ENCODE data around the gene TEX29.

TEX29 gene

GRCh38 chr13:111360452-111360851 lies 40.0 kb downstream of the TEX29 start:
- no peak for DNase-seq (ENCODE audit: low read depth)
- TF ChIP-seq CTCF (IDR thresholded peaks at IDR 0.05; ENCODE audit: low read depth, low read length) (no peak), POLR2A (IDR thresholded peaks at IDR 0.05; ENCODE audit: extremely low read depth, insufficient read length) (no peak)
- no peak overlapping the region for H3K4me3 ChIP-seq (ENCODE audit: low read depth, low read length)

- no peak for DNase-seq (ENCODE audit: low read depth)
- TF ChIP-seq MYC (IDR thresholded peaks at IDR 0.05; ENCODE audit: low read depth, low read length) (no peak), CTCF (IDR thresholded peaks at IDR 0.05; ENCODE audit: low read depth, low read length) (no peak), MAX (IDR thresholded peaks at IDR 0.05; ENCODE audit: low read depth, low read length) (no peak), POLR2A (IDR thresholded peaks at IDR 0.05; ENCODE audit: extremely low read depth, insufficient read length) (no peak)
- no peak overlapping the region for H3K4me3 ChIP-seq (ENCODE audit: low read depth, low read length)
Measured at GRCh38 chr13:111361046-111361872, 40.8 kb downstream of the TEX29 start.

DNA sequence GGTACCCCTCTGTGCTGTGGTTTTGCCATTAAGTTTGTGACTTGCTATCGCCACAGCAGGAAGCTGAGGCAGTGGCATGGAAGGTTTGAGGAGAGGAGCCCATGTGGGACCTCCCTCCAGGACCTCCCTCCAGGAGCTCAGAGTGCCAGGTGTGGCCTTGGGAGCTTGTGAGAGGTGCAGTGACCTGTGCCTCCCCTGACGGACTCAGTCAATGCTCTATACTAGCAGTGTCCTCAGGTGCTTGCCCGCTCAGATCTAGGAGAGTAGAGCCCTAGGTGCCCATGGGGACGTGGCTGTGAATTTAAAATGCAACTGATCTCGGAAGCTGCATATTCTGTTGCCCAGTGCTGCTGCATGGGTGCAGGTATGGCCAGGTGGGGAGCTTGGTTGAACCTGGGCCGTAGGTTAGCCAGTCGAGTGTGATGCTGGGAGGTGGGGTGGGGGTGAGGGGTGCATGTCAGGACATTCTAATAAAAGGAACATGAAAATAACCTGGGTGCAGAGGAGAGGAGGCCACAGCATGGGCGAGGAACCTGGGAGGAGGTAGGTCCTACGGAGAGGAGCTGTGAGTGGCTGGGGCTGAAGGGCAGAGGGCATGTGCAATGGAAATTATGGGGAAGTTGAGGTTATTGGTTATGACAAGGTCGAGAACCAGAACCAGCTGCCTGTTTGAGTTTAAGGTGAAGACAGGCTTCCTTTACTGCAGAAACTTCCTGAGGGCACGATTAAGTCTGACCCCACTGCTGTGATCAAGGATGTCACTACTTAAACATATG lies 41.6 kb downstream of the TEX29 start:
- TF ChIP-seq CTCF (IDR thresholded peaks at IDR 0.05; ENCODE audit: low read depth, low read length) (no peak), MAX (IDR thresholded peaks at IDR 0.05; ENCODE audit: low read depth, low read length) (no peak), POLR2A (IDR thresholded peaks at IDR 0.05; ENCODE audit: extremely low read depth, insufficient read length) (no peak), MYC (IDR thresholded peaks at IDR 0.05; ENCODE audit: low read depth, low read length) (no peak)
- no peak overlapping the region for H3K4me3 ChIP-seq (ENCODE audit: low read depth, low read length)
- DNase-seq (ENCODE audit: low read depth): peak; percentile 41

DNA sequence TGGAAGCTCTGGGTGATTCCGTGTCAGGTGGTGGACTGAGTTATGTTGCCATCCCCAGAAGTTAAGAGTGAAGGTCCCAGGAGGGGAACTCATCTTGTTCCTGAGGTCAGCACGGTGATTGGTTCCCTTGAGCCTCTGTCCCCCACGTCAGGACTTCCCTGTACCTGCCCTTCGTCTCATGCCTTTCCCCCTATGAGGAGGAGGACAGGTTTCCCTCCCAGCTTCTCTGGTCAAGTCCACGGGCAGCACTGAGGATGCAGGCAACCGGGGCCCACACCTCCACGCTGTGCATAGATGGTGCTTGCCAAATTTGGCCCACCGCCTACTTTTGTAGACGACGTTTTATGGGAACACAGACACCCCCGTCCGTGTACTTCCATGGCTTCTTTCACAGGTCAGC lies 42.7 kb downstream of the TEX29 start:
- DNase-seq (ENCODE audit: low read depth): no peak
- no peak overlapping the region for H3K4me3 ChIP-seq (ENCODE audit: low read depth, low read length)
- TF ChIP-seq POLR2A (IDR thresholded peaks at IDR 0.05; ENCODE audit: extremely low read depth, insufficient read length) (no peak), MYC (IDR thresholded peaks at IDR 0.05; ENCODE audit: low read depth, low read length) (no peak), MAX (IDR thresholded peaks at IDR 0.05; ENCODE audit: low read depth, low read length) (no peak), CTCF (IDR thresholded peaks at IDR 0.05; ENCODE audit: low read depth, low read length) (no peak)

DNA sequence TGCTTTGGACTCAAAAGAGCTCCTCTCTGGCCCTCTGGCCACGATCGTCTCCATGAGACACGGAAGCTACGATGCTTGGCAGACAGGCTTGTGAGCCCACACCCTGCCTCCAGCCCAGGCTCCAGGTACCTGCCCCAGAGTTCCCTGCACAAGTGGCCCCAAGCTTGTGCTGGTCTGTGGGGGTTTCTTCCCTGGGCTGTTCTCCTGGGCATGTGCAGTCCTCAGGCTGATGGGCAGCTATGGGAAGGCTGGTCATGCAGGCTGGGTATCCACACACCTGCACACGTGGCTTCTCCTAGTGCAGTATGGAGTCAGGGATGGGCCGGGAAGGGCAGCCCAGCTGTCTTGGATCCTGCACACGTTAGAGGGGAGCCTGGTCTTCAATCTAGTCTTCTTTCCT lies 43.1 kb downstream of the TEX29 start:
- TF ChIP-seq MAX (IDR thresholded peaks at IDR 0.05; ENCODE audit: low read depth, low read length) (no peak), MYC (IDR thresholded peaks at IDR 0.05; ENCODE audit: low read depth, low read length) (no peak), POLR2A (IDR thresholded peaks at IDR 0.05; ENCODE audit: extremely low read depth, insufficient read length) (no peak)
- no peak overlapping the region for H3K4me3 ChIP-seq (ENCODE audit: low read depth, low read length)
- no peak for DNase-seq (ENCODE audit: low read depth)

Data from NB4 (cell line).